ENCODE data around the gene PTPRG. TPM values are rescaled to one million over a fixed set of nuclear protein-coding genes. Genes with fewer than 3 reads are reported as not detected.

PTPRG gene
- total RNA-seq, 1 donor from 2014 or later = 44.3 TPM

DNA sequence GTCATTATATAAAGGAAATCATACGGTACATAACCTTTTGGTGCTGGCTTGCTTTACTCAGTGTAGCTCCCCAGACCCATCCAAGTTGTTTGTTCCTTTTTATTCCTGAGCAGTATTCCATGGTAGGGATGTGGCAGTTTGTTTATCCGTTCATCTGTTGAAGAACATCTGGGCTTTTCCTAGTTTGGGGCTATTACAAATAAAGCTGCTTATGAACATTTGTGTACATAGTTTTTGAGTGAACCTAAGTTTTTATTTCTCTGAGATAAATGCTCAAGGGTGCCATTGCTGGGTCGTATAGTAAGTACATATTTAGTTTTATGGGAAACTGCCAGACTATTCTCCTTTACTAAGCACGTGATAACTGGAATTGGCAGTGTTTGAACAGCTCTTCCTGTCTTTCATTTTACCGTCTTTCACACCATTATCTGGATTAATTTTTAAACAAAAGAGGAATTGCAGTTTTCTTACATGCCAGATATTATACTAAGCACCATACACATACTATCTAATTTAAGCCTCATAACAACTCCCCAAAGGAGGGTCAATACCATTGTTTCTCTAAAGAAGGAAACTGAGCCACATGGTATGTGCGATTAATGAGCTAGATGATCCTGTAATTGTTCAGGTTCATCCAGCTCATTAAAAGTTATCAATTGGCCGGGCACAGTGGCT is 85.6 kb downstream of the PTPRG start:
- peaks cover 4% of the 10 kb centered on the region for H3K4me1 Mint-ChIP-seq (ENCODE audit: low read depth)
- H3K4me3 Mint-ChIP-seq (ENCODE audit: low read depth) = no peak overlapping the region
- H3K27ac Mint-ChIP-seq = peak overlapping the region; percentile 53
- H3K27me3 Mint-ChIP-seq = no peaks in the 10 kb centered on the region
- peaks cover 28% of the 10 kb centered on the region for H3K36me3 Mint-ChIP-seq (ENCODE audit: insufficient read depth)
- peaks cover 30% of the 10 kb centered on the region for H3K9me3 Mint-ChIP-seq (ENCODE audit: low read depth)
- TF ChIP-seq CTCF (IDR thresholded peaks at IDR 0.05; ENCODE audit: unreplicated experiment) = no peak
- DNase-seq (ENCODE audit: low spot score, unreplicated experiment) = no peak

DNA sequence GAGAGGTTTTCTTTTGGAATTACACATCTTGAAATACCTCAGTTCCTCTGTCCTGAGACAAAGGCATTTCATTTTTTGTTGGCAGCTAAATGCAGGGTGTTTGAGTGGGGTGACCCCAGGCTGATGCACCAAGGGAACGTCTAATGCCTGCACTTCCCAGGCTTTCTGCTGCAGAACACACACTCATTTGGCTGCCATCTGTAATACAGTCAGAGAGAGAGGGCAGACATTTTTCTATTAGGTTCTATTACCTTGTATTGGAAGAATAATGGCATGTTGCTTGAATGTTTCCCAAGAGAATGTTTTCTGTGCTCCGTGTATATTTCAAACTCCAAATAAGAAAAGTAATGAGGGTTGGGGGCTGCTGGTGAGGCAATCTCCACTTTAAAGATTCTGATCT is 87.1 kb downstream of the PTPRG start:
- Mint-ChIP-seq H3K27ac (peak overlapping the region; percentile 41), H3K27me3 (no peaks in the 10 kb centered on the region), H3K36me3 (ENCODE audit: insufficient read depth) (peaks cover 26% of the 10 kb centered on the region), H3K4me3 (ENCODE audit: low read depth) (no peak overlapping the region), H3K9me3 (ENCODE audit: low read depth) (peaks cover 28% of the 10 kb centered on the region), H3K4me1 (ENCODE audit: low read depth) (peaks cover 4% of the 10 kb centered on the region)
- no peak for DNase-seq (ENCODE audit: low spot score, unreplicated experiment)
- no peak for TF ChIP-seq CTCF (IDR thresholded peaks at IDR 0.05; ENCODE audit: unreplicated experiment)

DNA sequence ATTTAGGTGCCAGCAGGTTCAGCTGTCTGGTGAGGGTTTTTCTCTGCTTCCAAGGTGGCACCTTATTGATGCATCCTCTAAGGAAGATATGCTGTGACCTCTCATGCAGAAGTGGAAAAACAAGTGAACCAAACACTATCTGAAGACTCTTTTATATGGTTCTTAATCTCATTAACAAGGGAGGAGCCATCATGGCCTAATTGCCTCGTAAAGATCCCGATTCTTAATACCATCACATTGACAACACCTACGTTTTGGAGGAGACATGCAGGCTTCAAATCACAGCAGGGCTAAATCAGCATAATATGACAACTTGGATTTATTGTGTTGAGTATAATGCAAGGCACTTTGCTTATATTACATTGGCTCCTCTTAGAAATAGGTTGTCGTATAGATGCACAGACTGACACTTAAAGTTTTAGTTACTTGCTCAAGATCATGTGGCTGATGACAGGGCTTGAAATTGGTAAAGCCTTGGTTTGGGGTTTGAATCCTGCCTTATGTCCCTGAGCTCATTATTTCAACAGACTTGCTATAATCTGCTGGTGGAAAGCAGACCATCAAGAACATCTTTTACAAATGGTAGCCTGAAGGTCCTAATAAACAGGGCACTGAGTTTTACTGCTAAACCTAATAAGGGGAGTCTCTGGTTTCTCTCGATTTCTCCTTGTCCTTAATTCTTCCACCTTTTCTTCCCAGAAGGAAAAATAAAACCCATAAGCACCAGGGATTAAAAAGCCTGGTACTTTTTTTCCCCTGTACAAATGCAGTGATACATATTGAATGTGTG is 88.2 kb downstream of the PTPRG start:
- H3K27me3 Mint-ChIP-seq = no peaks in the 10 kb centered on the region
- H3K36me3 Mint-ChIP-seq (ENCODE audit: insufficient read depth) = peaks cover 24% of the 10 kb centered on the region
- H3K27ac Mint-ChIP-seq = no peak overlapping the region

DNA sequence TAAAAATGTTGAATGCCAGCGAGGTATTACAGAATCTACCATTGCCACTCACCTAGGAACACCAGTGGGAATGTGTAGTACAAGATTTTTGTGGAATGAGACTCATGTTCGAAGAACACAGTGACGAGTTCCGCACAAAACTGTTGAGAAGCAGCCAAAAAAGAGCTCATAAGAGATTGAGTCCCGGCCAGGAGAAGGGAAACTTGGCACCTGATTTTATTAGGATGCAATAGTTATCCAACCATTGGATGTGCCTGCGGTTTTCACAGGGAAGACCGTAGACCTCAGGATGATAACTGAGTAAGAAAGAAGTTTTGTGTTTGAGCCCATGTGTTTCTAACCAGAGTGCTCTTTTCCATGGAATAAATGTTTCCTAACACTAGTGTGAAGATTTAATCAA is 88.9 kb downstream of the PTPRG start:
- DNase-seq (ENCODE audit: low spot score, unreplicated experiment) = no peak
- no peak overlapping the region for H3K27ac Mint-ChIP-seq
- TF ChIP-seq CTCF (IDR thresholded peaks at IDR 0.05; ENCODE audit: unreplicated experiment) = no peak
- H3K4me3 Mint-ChIP-seq (ENCODE audit: low read depth) = no peak overlapping the region
- no peaks in the 10 kb centered on the region for H3K4me1 Mint-ChIP-seq (ENCODE audit: low read depth)
- peaks cover 19% of the 10 kb centered on the region for H3K36me3 Mint-ChIP-seq (ENCODE audit: insufficient read depth)
- peaks cover 16% of the 10 kb centered on the region for H3K9me3 Mint-ChIP-seq (ENCODE audit: low read depth)
- no peaks in the 10 kb centered on the region for H3K27me3 Mint-ChIP-seq

More for the DNA sequence above, 88.2 kb downstream of the PTPRG start:
- H3K4me3 Mint-ChIP-seq (ENCODE audit: low read depth) = no peak overlapping the region
- peaks cover 4% of the 10 kb centered on the region for H3K4me1 Mint-ChIP-seq (ENCODE audit: low read depth)
- DNase-seq (ENCODE audit: low spot score, unreplicated experiment) = no peak
- peaks cover 23% of the 10 kb centered on the region for H3K9me3 Mint-ChIP-seq (ENCODE audit: low read depth)
- TF ChIP-seq CTCF (IDR thresholded peaks at IDR 0.05; ENCODE audit: unreplicated experiment) = no peak

DNA sequence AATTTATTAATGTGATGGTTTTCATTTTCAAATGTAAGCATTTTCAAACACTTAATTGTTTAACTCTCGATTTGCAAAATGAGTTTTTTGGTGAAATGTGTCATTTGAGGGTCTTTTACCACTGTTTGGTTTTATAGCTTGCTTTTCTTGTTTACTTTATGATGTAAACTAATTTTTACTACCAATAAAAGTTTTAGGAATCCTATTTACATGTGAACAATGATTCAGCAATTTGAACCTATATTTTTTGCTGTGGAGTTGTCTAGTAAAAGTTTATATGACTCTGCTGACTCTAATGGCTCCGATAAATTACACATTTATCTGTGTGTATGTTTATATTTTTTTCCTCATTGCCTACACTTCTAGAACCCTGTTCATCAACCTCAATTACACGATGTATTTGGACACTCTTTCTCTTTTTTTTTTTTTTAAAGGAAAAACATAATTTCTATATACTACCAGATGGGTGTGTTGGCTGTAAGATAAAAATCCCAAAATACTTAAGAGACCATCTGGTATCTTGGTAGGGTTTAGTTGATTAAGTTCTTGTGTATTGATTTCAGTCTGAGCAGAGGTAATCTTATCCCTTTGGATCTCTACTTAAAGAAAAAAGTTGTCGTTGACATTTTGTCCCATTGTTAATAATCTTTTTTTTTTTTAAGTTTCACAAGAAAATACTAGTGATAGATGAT is 89.5 kb downstream of the PTPRG start:
- DNase-seq (ENCODE audit: low spot score, unreplicated experiment) = no peak
- Mint-ChIP-seq H3K36me3 (ENCODE audit: insufficient read depth) (peaks cover 13% of the 10 kb centered on the region), H3K27me3 (no peaks in the 10 kb centered on the region), H3K4me1 (ENCODE audit: low read depth) (no peaks in the 10 kb centered on the region), H3K27ac (no peak overlapping the region), H3K9me3 (ENCODE audit: low read depth) (peaks cover 11% of the 10 kb centered on the region), H3K4me3 (ENCODE audit: low read depth) (no peak overlapping the region)
- TF ChIP-seq CTCF (IDR thresholded peaks at IDR 0.05; ENCODE audit: unreplicated experiment) = no peak
